CD4-positive, alpha-beta T cell treated with Interleukin-21 for 1 hour (primary cell): ENCODE results near the gene CDC123.
"Not testable (repeated sequence)": the region's sequence is repeated elsewhere in the genome, so short reads cannot be mapped to it uniquely, and the experiment has no call there.

Experiments used
- DNase-seq: peaks from one replicate; pipeline ENCODE4 v3.0.0-alpha.2; 2020

The CDC123 gene

GRCh38 chr10:12237265-12238220 is 41.6 kb downstream of the CDC123 start:
- DNase-seq, result no peak

- no peak for DNase-seq
These were observed 42.8 kb downstream of the CDC123 start for GRCh38 chr10:12238821-12239220.

GRCh38 chr10:12241810-12242529 is 46.0 kb downstream of the CDC123 start:
- DNase-seq, result peak; percentile 9

GRCh38 chr10:12243864-12244620 is 48.1 kb downstream of the CDC123 start:
- peak; percentile 24 for DNase-seq

- DNase-seq, result no peak
These were observed 54.2 kb downstream of the CDC123 start for GRCh38 chr10:12250181-12250580.

GRCh38 chr10:12250702-12251101 is 54.7 kb downstream of the CDC123 start:
- not testable (repeated sequence) for DNase-seq

- DNase-seq, result no peak
These were observed 55.6 kb downstream of the CDC123 start for GRCh38 chr10:12251581-12251980.

- DNase-seq, result no peak
These were observed 57.0 kb downstream of the CDC123 start for GRCh38 chr10:12252882-12253546.

GRCh38 chr10:12255048-12255447 is 59.1 kb downstream of the CDC123 start:
- no peak for DNase-seq

GRCh38 chr10:12259988-12260387 is 64.0 kb downstream of the CDC123 start:
- DNase-seq, result no peak

- no peak for DNase-seq
These were observed 66.4 kb downstream of the CDC123 start for GRCh38 chr10:12262278-12262981.

- DNase-seq, result peak; percentile 68
These were observed 68.4 kb downstream of the CDC123 start for GRCh38 chr10:12264204-12264940.

- no peak for DNase-seq
These were observed 73.1 kb downstream of the CDC123 start for GRCh38 chr10:12269056-12269455.

- no peak for DNase-seq
These were observed 75.2 kb downstream of the CDC123 start for GRCh38 chr10:12271210-12271540.

GRCh38 chr10:12277862-12278261 is 81.9 kb downstream of the CDC123 start:
- DNase-seq, result not testable (repeated sequence)

- DNase-seq, result no peak
These were observed 83.3 kb downstream of the CDC123 start for GRCh38 chr10:12279281-12279680.

GRCh38 chr10:12287772-12288171 is 91.8 kb downstream of the CDC123 start:
- no peak for DNase-seq

- not testable (repeated sequence) for DNase-seq
These were observed 101.8 kb downstream of the CDC123 start for GRCh38 chr10:12297784-12298183.

- no peak for DNase-seq
These were observed 103.4 kb downstream of the CDC123 start for GRCh38 chr10:12299222-12299965.
